IPS-15b (cell line): ENCODE measurements around the gene CLEC9A.

Experiments
- H3K27me3 ChIP-seq: one replicate; pipeline ENCODE4 v1.6.1; 2013; ENCODE audit warnings: low read length; ENCODE audit not compliant: control insufficient read depth, insufficient read depth
- H3K36me3 ChIP-seq: one replicate; pipeline ENCODE4 v1.6.1; 2013; ENCODE audit warnings: low read length; ENCODE audit not compliant: control insufficient read depth, insufficient read depth
- H3K4me1 ChIP-seq: one replicate; pipeline ENCODE4 v1.6.1; 2013; ENCODE audit warnings: mild to moderate bottlenecking, low read length; ENCODE audit not compliant: control insufficient read depth, insufficient read depth
- H3K4me3 ChIP-seq: one replicate; pipeline ENCODE4 v1.5.1; 2013; ENCODE audit warnings: low read depth, low read length
- H3K9ac ChIP-seq: one replicate; pipeline ENCODE4 v1.6.1; 2013; ENCODE audit warnings: low read depth, mild to moderate bottlenecking, low read length
- H3K9me3 ChIP-seq: one replicate; pipeline ENCODE4 v1.6.1; 2013; ENCODE audit warnings: mild to moderate bottlenecking, low read length; ENCODE audit not compliant: control insufficient read depth, insufficient read depth

Gene CLEC9A

GRCh38 chr12:10113920-10114319 is 83.4 kb downstream of the CLEC9A start:
- H3K27me3 ChIP-seq, result no peaks in the 10 kb centered on the region
- H3K9me3 ChIP-seq, result no peaks in the 10 kb centered on the region
- no peak overlapping the region for H3K4me3 ChIP-seq
- H3K9ac ChIP-seq, result no peak overlapping the region
- no peaks in the 10 kb centered on the region for H3K4me1 ChIP-seq
- H3K36me3 ChIP-seq, result no peaks in the 10 kb centered on the region

GRCh38 chr12:10115311-10115710 is 84.8 kb downstream of the CLEC9A start:
- no peak overlapping the region for H3K4me3 ChIP-seq
- H3K36me3 ChIP-seq, result no peaks in the 10 kb centered on the region
- no peaks in the 10 kb centered on the region for H3K4me1 ChIP-seq
- no peaks in the 10 kb centered on the region for H3K9me3 ChIP-seq
- no peaks in the 10 kb centered on the region for H3K27me3 ChIP-seq
- H3K9ac ChIP-seq, result no peak overlapping the region
